Lung (tissue), 16 donors: Measurements from ENCODE around the gene RPL27. TPM values are rescaled to one million over a fixed set of nuclear protein-coding genes. Genes with fewer than 3 reads are reported as not detected.

Experiments
- ATAC-seq: fragments of 200-7000 bp; cut with Tn5 transposase; one replicate; pipeline ENCODE4 v1.9.1; 2020; ENCODE audit warnings: moderate number of reproducible peaks; ENCODE audit not compliant: insufficient read depth, low FRiP score
- DNase-seq, 3 donors: peaks; one replicate each; pipeline ENCODE4 v3.0.0-alpha.2; 2013 to 2017
- H3K27ac ChIP-seq, 2 donors: one replicate each; pipeline ENCODE4 v1.5.1; 2013; ENCODE audit warnings: mild to moderate bottlenecking in 2 of 2, moderate library complexity in 2 of 2, control low read depth in 1 of 2, inconsistent platforms in 1 of 2, low read depth in 1 of 2, low read length in 1 of 2
- H3K27me3 ChIP-seq, 3 donors: one replicate each; pipeline ENCODE4 v1.5.1; 2013; ENCODE audit warnings: low read length in 2 of 3; ENCODE audit not compliant: control insufficient read depth in 3 of 3, insufficient read depth in 3 of 3
- H3K36me3 ChIP-seq, 4 donors: one replicate each; pipeline ENCODE4 v1.5.1; 2013; ENCODE audit warnings: low read length in 4 of 4, mild to moderate bottlenecking in 1 of 4, moderate library complexity in 1 of 4; ENCODE audit not compliant: control insufficient read depth in 4 of 4, insufficient read depth in 4 of 4
- H3K4me1 ChIP-seq, 5 donors: one replicate each; pipeline ENCODE4 v1.5.1; 2013; ENCODE audit warnings: low read length in 5 of 5, mild to moderate bottlenecking in 2 of 5, moderate library complexity in 1 of 5; ENCODE audit not compliant: control insufficient read depth in 5 of 5, insufficient read depth in 5 of 5
- H3K4me3 ChIP-seq: one replicate; pipeline ENCODE4 v1.5.1; 2013; ENCODE audit warnings: mild to moderate bottlenecking, control low read depth, moderate library complexity
- H3K9ac ChIP-seq, 2 donors: one replicate each; pipeline ENCODE4 v1.5.1; 2013; ENCODE audit warnings: low read length in 2 of 2, control low read depth in 1 of 2; ENCODE audit not compliant: insufficient read depth in 1 of 2
- H3K9me3 ChIP-seq, 4 donors: one replicate each; pipeline ENCODE4 v1.5.1; 2013; ENCODE audit warnings: low read length in 3 of 4, mild to moderate bottlenecking in 1 of 4, moderate library complexity in 1 of 4; ENCODE audit not compliant: control insufficient read depth in 4 of 4, insufficient read depth in 3 of 4
- CTCF ChIP-seq: IDR thresholded peaks from 2 replicates; pipeline ENCODE4 v1.5.1; 2012; ENCODE audit warnings: mild to moderate bottlenecking; ENCODE audit errors: control extremely low read depth, extremely low read depth
- WGBS, 2 donors: extraction: QIAGEN DNeasy Blood & Tissue Kit; methylation state at CpG; one replicate each; pipeline ENCODE4 v1.1.7; 2013; 5-methylcytosine and 5-hydroxymethylcytosine counted together
- long read RNA-seq, 5 donors: transcript quantifications; one replicate each; lab custom pipeline, GENCODE V29; 2026
- polyA plus RNA-seq, 2 donors: library from polyadenylated mRNA; stranded (reverse); fragments of 200-250 nt; gene quantifications; one replicate each; pipeline ENCODE4 v1.2.1, GENCODE V29; 2013
- total RNA-seq, 2 donors: library from RNA; depleted of rRNA in 1 of 2; stranded (reverse); fragments of >200 nt in 1 of 2; gene quantifications; one replicate each; pipeline ENCODE4 v1.2.1, GENCODE V29; 2014 to 2021
- donor health status: control.
- donor health status: control.
- donor health status: Bipolar disorder and iron deficiency.
- donor health status: healthy.
- donor health status: DM: yes; HTN: yes; CAD: no.

RPL27 gene
- 100 to 1,000 TPM; 665 to 826 TPM for total RNA-seq
- 1,000 to 10,000 TPM; 2,343 to 3,245 TPM for polyA plus RNA-seq
- long read RNA-seq, donor 1, transcript RPL27-208 (3 exons, 1,872 nt): minor isoform, 235 of 2,390 reads
- long read RNA-seq, donor 1, transcript RPL27-206 (4 exons, 730 nt): minor isoform, 947 of 2,390 reads
- long read RNA-seq, donor 1, transcript RPL27-204 (4 exons, 318 nt): minor isoform, 14 of 2,390 reads
- long read RNA-seq, donor 1, transcript RPL27-201 (5 exons, 505 nt): major isoform, 979 of 2,390 reads
- long read RNA-seq, donor 1, partial matches to known transcripts: 207 of 2,390 reads
- long read RNA-seq, donor 1, other reads (novel, unspliced or antisense): 5 of 2,390 reads
- long read RNA-seq, donor 2, transcript RPL27-208 (3 exons, 1,872 nt): minor isoform, 97 of 1,018 reads
- long read RNA-seq, donor 2, transcript RPL27-206 (4 exons, 730 nt): minor isoform, 391 of 1,018 reads
- long read RNA-seq, donor 2, transcript RPL27-201 (5 exons, 505 nt): major isoform, 452 of 1,018 reads
- long read RNA-seq, donor 2, partial matches to known transcripts: 74 of 1,018 reads
- long read RNA-seq, donor 2, other reads (novel, unspliced or antisense): 0 of 1,018 reads
- long read RNA-seq, donor 3, transcript RPL27-208 (3 exons, 1,872 nt): minor isoform, 113 of 1,744 reads
- long read RNA-seq, donor 3, transcript RPL27-204 (4 exons, 318 nt): minor isoform, 10 of 1,744 reads
- long read RNA-seq, donor 3, transcript RPL27-206 (4 exons, 730 nt): minor isoform, 689 of 1,744 reads
- long read RNA-seq, donor 3, transcript RPL27-201 (5 exons, 505 nt): major isoform, 758 of 1,744 reads
- long read RNA-seq, donor 3, partial matches to known transcripts: 155 of 1,744 reads
- long read RNA-seq, donor 3, other reads (novel, unspliced or antisense): 13 of 1,744 reads
- long read RNA-seq, donor 4, transcript RPL27-206 (4 exons, 730 nt): minor isoform, 369 of 1,191 reads
- long read RNA-seq, donor 4, transcript RPL27-201 (5 exons, 505 nt): major isoform, 549 of 1,191 reads
- long read RNA-seq, donor 4, transcript RPL27-204 (4 exons, 318 nt): minor isoform, 19 of 1,191 reads
- long read RNA-seq, donor 4, transcript RPL27-208 (3 exons, 1,872 nt): minor isoform, 89 of 1,191 reads
- long read RNA-seq, donor 4, partial matches to known transcripts: 165 of 1,191 reads
- long read RNA-seq, donor 4, other reads (novel, unspliced or antisense): 0 of 1,191 reads
- long read RNA-seq, donor 5, transcript RPL27-201 (5 exons, 505 nt): major isoform, 1,030 of 2,215 reads
- long read RNA-seq, donor 5, transcript RPL27-206 (4 exons, 730 nt): minor isoform, 835 of 2,215 reads
- long read RNA-seq, donor 5, transcript RPL27-208 (3 exons, 1,872 nt): minor isoform, 173 of 2,215 reads
- long read RNA-seq, donor 5, transcript RPL27-204 (4 exons, 318 nt): minor isoform, 12 of 2,215 reads
- long read RNA-seq, donor 5, partial matches to known transcripts: 155 of 2,215 reads
- long read RNA-seq, donor 5, other reads (novel, unspliced or antisense): 7 of 2,215 reads

GRCh38 chr17:42997984-42998938 lies at the start of gene RPL27:
TSS of gene RPL27 (plus strand) at chr17:42998419. CDS start at chr17:42998751, 332 bp downstream.
- DNase-seq: peak; percentile 99 to 100 (median 100)
- H3K27ac ChIP-seq: peak within 1 kb of the TSS; percentile 74 to 92
- peak; percentile 91 for ATAC-seq
- WGBS, 2 donors: 0% methylated on average over 49 of the region's 49 CpGs
- peaks cover 6 to 19% (median 7%) of the 10 kb centered on the region in 5 donors for H3K4me1 ChIP-seq
- H3K4me3 ChIP-seq: peak within 1 kb of the TSS; percentile 71
- peaks cover 11 to 16% (median 15%) of the 10 kb centered on the region in 4 donors for H3K36me3 ChIP-seq
- H3K9ac ChIP-seq: peak within 1 kb of the TSS; percentile 98 to 100
- no peaks in the 10 kb centered on the region for H3K27me3 ChIP-seq
- peak; percentile 92 for TF ChIP-seq CTCF
- no peaks in the 10 kb centered on the region for H3K9me3 ChIP-seq

- Histone ChIP-seq H3K4me1 (no peaks in the 10 kb centered on the region), H3K27ac (no peak overlapping the region), H3K4me3 (no peak overlapping the region), H3K9ac (no peak overlapping the region), H3K36me3 (peaks cover 25 to 40% (median 26%) of the 10 kb centered on the region in 4 donors), H3K9me3 (no peaks in the 10 kb centered on the region), H3K27me3 (no peaks in the 10 kb centered on the region)
- no peak for DNase-seq
- WGBS, 2 donors: 94 to 97% methylated on average over 13 of the region's 13 CpGs
- TF ChIP-seq CTCF: no peak
- ATAC-seq: no peak
Observed at GRCh38 chr17:42950044-42950783, 48.0 kb upstream of the RPL27 start.
